ENCODE measurements around the gene PEX6.
"Not testable (repeated sequence)": the region's sequence is repeated elsewhere in the genome, so short reads cannot be mapped to it uniquely, and the experiment has no call there.

The PEX6 gene

GRCh38 chr6:43012364-43012763 is 33.4 kb upstream of the PEX6 start:
- no peaks in the 10 kb centered on the region for H3K36me3 Mint-ChIP-seq
- H3K9me3 Mint-ChIP-seq (ENCODE audit: low read depth) = no peaks in the 10 kb centered on the region
- peaks cover 46% of the 10 kb centered on the region for H3K4me1 Mint-ChIP-seq (ENCODE audit: low read depth)
- no peaks in the 10 kb centered on the region for H3K27me3 Mint-ChIP-seq
- peak overlapping the region; percentile 92 for H3K4me3 Mint-ChIP-seq
- peak overlapping the region; percentile 89 for H3K27ac Mint-ChIP-seq

GRCh38 chr6:43011207-43011606 is 32.2 kb upstream of the PEX6 start:
- no peaks in the 10 kb centered on the region for H3K27me3 Mint-ChIP-seq
- H3K27ac Mint-ChIP-seq = no peak overlapping the region
- H3K36me3 Mint-ChIP-seq = no peaks in the 10 kb centered on the region
- H3K4me1 Mint-ChIP-seq (ENCODE audit: low read depth) = peaks cover 42% of the 10 kb centered on the region
- H3K9me3 Mint-ChIP-seq (ENCODE audit: low read depth) = no peaks in the 10 kb centered on the region
- peak overlapping the region; percentile 92 for H3K4me3 Mint-ChIP-seq

GRCh38 chr6:43009124-43009523 is 30.1 kb upstream of the PEX6 start:
- no peaks in the 10 kb centered on the region for H3K9me3 Mint-ChIP-seq (ENCODE audit: low read depth)
- peak overlapping the region; percentile 22 for H3K27ac Mint-ChIP-seq
- no peak overlapping the region for H3K4me3 Mint-ChIP-seq
- peaks cover 27% of the 10 kb centered on the region for H3K4me1 Mint-ChIP-seq (ENCODE audit: low read depth)
- H3K27me3 Mint-ChIP-seq = no peaks in the 10 kb centered on the region
- H3K36me3 Mint-ChIP-seq = peaks cover 2% of the 10 kb centered on the region

GRCh38 chr6:43007126-43007525 is 28.1 kb upstream of the PEX6 start:
- no peaks in the 10 kb centered on the region for H3K27me3 Mint-ChIP-seq
- peaks cover 2% of the 10 kb centered on the region for H3K36me3 Mint-ChIP-seq
- peaks cover 9% of the 10 kb centered on the region for H3K4me1 Mint-ChIP-seq (ENCODE audit: low read depth)
- H3K4me3 Mint-ChIP-seq = no peak overlapping the region
- no peak overlapping the region for H3K27ac Mint-ChIP-seq
- H3K9me3 Mint-ChIP-seq (ENCODE audit: low read depth) = no peaks in the 10 kb centered on the region

- Mint-ChIP-seq H3K27me3 (no peaks in the 10 kb centered on the region), H3K4me1 (ENCODE audit: low read depth) (peaks cover 2% of the 10 kb centered on the region), H3K27ac (no peak overlapping the region), H3K36me3 (peaks cover 2% of the 10 kb centered on the region), H3K9me3 (ENCODE audit: low read depth) (no peaks in the 10 kb centered on the region), H3K4me3 (no peak overlapping the region)
These were observed 27.3 kb upstream of the PEX6 start for GRCh38 chr6:43006251-43006650.

- Mint-ChIP-seq H3K36me3 (peaks cover 2% of the 10 kb centered on the region), H3K4me1 (ENCODE audit: low read depth) (peaks cover 2% of the 10 kb centered on the region), H3K27me3 (no peaks in the 10 kb centered on the region), H3K9me3 (ENCODE audit: low read depth) (no peaks in the 10 kb centered on the region), H3K27ac (no peak overlapping the region), H3K4me3 (no peak overlapping the region)
These were observed 26.9 kb upstream of the PEX6 start for GRCh38 chr6:43005844-43006243.

- Mint-ChIP-seq H3K9me3 (ENCODE audit: low read depth) (no peaks in the 10 kb centered on the region), H3K4me1 (ENCODE audit: low read depth) (peaks cover 3% of the 10 kb centered on the region), H3K36me3 (peaks cover 2% of the 10 kb centered on the region), H3K27me3 (no peaks in the 10 kb centered on the region), H3K27ac (no peak overlapping the region), H3K4me3 (no peak overlapping the region)
These were observed 22.9 kb upstream of the PEX6 start for GRCh38 chr6:43001843-43002242.

GRCh38 chr6:42998205-42998604 is 19.2 kb upstream of the PEX6 start:
- not testable (repeated sequence) for H3K27ac Mint-ChIP-seq; H3K36me3 Mint-ChIP-seq; H3K4me1 Mint-ChIP-seq (ENCODE audit: low read depth); H3K4me3 Mint-ChIP-seq; H3K9me3 Mint-ChIP-seq (ENCODE audit: low read depth); H3K27me3 Mint-ChIP-seq

- Mint-ChIP-seq H3K9me3 (ENCODE audit: low read depth) (no peaks in the 10 kb centered on the region), H3K4me3 (no peak overlapping the region), H3K27me3 (no peaks in the 10 kb centered on the region), H3K36me3 (peaks cover 3% of the 10 kb centered on the region), H3K4me1 (ENCODE audit: low read depth) (peaks cover 4% of the 10 kb centered on the region), H3K27ac (no peak overlapping the region)
These were observed 17.5 kb upstream of the PEX6 start for GRCh38 chr6:42996513-42996912.

GRCh38 chr6:42993445-42993844 is 14.5 kb upstream of the PEX6 start:
- Mint-ChIP-seq H3K4me3 (no peak overlapping the region), H3K36me3 (peaks cover 3% of the 10 kb centered on the region), H3K4me1 (ENCODE audit: low read depth) (peaks cover 13% of the 10 kb centered on the region), H3K27me3 (no peaks in the 10 kb centered on the region), H3K27ac (no peak overlapping the region), H3K9me3 (ENCODE audit: low read depth) (no peaks in the 10 kb centered on the region)

GRCh38 chr6:42989923-42990322 is 10.9 kb upstream of the PEX6 start:
- Mint-ChIP-seq H3K9me3 (ENCODE audit: low read depth) (no peaks in the 10 kb centered on the region), H3K4me3 (no peak overlapping the region), H3K27me3 (no peaks in the 10 kb centered on the region), H3K4me1 (ENCODE audit: low read depth) (peaks cover 45% of the 10 kb centered on the region), H3K36me3 (peaks cover 3% of the 10 kb centered on the region), H3K27ac (no peak overlapping the region)

GRCh38 chr6:42988486-42989020 is 9.6 kb upstream of the PEX6 start:
- peaks cover 2% of the 10 kb centered on the region for H3K36me3 Mint-ChIP-seq
- peaks cover 51% of the 10 kb centered on the region for H3K4me1 Mint-ChIP-seq (ENCODE audit: low read depth)
- H3K9me3 Mint-ChIP-seq (ENCODE audit: low read depth) = no peaks in the 10 kb centered on the region

GRCh38 chr6:42987533-42988451 is 8.8 kb upstream of the PEX6 start:
- peak overlapping the region; percentile 14 for H3K4me3 Mint-ChIP-seq
- no peaks in the 10 kb centered on the region for H3K27me3 Mint-ChIP-seq
- H3K9me3 Mint-ChIP-seq (ENCODE audit: low read depth) = no peaks in the 10 kb centered on the region
- H3K27ac Mint-ChIP-seq = no peak overlapping the region
- H3K4me1 Mint-ChIP-seq (ENCODE audit: low read depth) = peaks cover 49% of the 10 kb centered on the region
- no peaks in the 10 kb centered on the region for H3K36me3 Mint-ChIP-seq

More at GRCh38 chr6:42988486-42989020, 9.6 kb upstream of the PEX6 start:
- Mint-ChIP-seq H3K27ac (no peak overlapping the region), H3K4me3 (no peak overlapping the region), H3K27me3 (no peaks in the 10 kb centered on the region)

- no peaks in the 10 kb centered on the region for H3K36me3 Mint-ChIP-seq
- peak overlapping the region; percentile 81 for H3K27ac Mint-ChIP-seq
- no peaks in the 10 kb centered on the region for H3K27me3 Mint-ChIP-seq
- peak overlapping the region; percentile 93 for H3K4me3 Mint-ChIP-seq
- no peaks in the 10 kb centered on the region for H3K9me3 Mint-ChIP-seq (ENCODE audit: low read depth)
- H3K4me1 Mint-ChIP-seq (ENCODE audit: low read depth) = peaks cover 53% of the 10 kb centered on the region
These were observed 6.0 kb upstream of the PEX6 start for GRCh38 chr6:42984924-42985475.

All from activated naive CD8-positive, alpha-beta T cell (primary cell).